ENCODE results near the gene ZDHHC14.

GRCh38 chr6:157436944-157437336 is 56.0 kb downstream of the ZDHHC14 start:
- no peak for TF ChIP-seq CTCF (IDR thresholded peaks at IDR 0.05; ENCODE audit: insufficient read depth, low read length, poor library complexity, severe bottlenecking)
- no peak for TF ChIP-seq EZH2phosphoT487 (conservative IDR thresholded peaks at IDR 0.05; ENCODE audit: low read length)
